Effector memory CD4-positive, alpha-beta T cell (primary cell): ENCODE data around the gene PDE4B.
A peak's percentile ranks its signal among the peaks of the same experiment; 100 is the strongest.

Experiments
- DNase-seq, 3 donors: peaks; one replicate each; pipeline ENCODE4 v3.0.0-alpha.2; 2020
- H3K27ac ChIP-seq: 2 replicates; pipeline ENCODE4 v1.7.0; 2013; ENCODE audit warnings: mild to moderate bottlenecking, low read length, moderate library complexity; ENCODE audit not compliant: insufficient read depth, poor library complexity, severe bottlenecking
- H3K27me3 ChIP-seq: replicated peaks from 2 replicates; pipeline ENCODE4 v1.7.0; 2013; ENCODE audit warnings: mild to moderate bottlenecking, low read length; ENCODE audit not compliant: insufficient read depth, control insufficient read depth, poor library complexity, severe bottlenecking
- H3K36me3 ChIP-seq: 2 replicates; pipeline ENCODE4 v1.7.0; 2013; ENCODE audit warnings: mild to moderate bottlenecking, low read length, moderate library complexity; ENCODE audit not compliant: control insufficient read depth, insufficient read depth
- H3K4me1 ChIP-seq: 2 replicates; pipeline ENCODE4 v1.7.0; 2013; ENCODE audit warnings: low read length, mild to moderate bottlenecking; ENCODE audit not compliant: control insufficient read depth, insufficient read depth, poor library complexity, severe bottlenecking
- H3K4me3 ChIP-seq: 2 replicates; pipeline ENCODE4 v1.7.0; 2013; ENCODE audit warnings: low read length, low read depth, mild to moderate bottlenecking; ENCODE audit not compliant: insufficient read depth, poor library complexity, severe bottlenecking
- H3K9me3 ChIP-seq: 2 replicates; pipeline ENCODE4 v1.7.0; 2013; ENCODE audit warnings: mild to moderate bottlenecking, low read length, moderate library complexity; ENCODE audit not compliant: control insufficient read depth

Gene PDE4B

GRCh38 chr1:66335125-66335524 is 542.4 kb downstream of the PDE4B start:
- peak overlapping the region; percentile 94 for H3K4me3 ChIP-seq

GRCh38 chr1:66335859-66336640 is 543.4 kb downstream of the PDE4B start:
- H3K4me1 ChIP-seq: peaks cover 35% of the 10 kb centered on the region
- DNase-seq: peak; percentile 71 to 77 (median 74)
- H3K9me3 ChIP-seq: no peaks in the 10 kb centered on the region
- no peaks in the 10 kb centered on the region for H3K27me3 ChIP-seq
- peak overlapping the region; percentile 93 for H3K27ac ChIP-seq
- no peaks in the 10 kb centered on the region for H3K36me3 ChIP-seq
- H3K4me3 ChIP-seq: peak overlapping the region; percentile 94

More at GRCh38 chr1:66335125-66335524, 542.4 kb downstream of the PDE4B start:
- Histone ChIP-seq H3K9me3 (no peaks in the 10 kb centered on the region), H3K36me3 (no peaks in the 10 kb centered on the region), H3K27ac (peak overlapping the region; percentile 93), H3K27me3 (no peaks in the 10 kb centered on the region), H3K4me1 (peaks cover 33% of the 10 kb centered on the region)
- no peak for DNase-seq

- H3K27ac ChIP-seq: peak overlapping the region; percentile 93
- H3K4me3 ChIP-seq: peak overlapping the region; percentile 94
- H3K27me3 ChIP-seq: no peaks in the 10 kb centered on the region
- no peaks in the 10 kb centered on the region for H3K36me3 ChIP-seq
- H3K4me1 ChIP-seq: peaks cover 40% of the 10 kb centered on the region
- H3K9me3 ChIP-seq: no peaks in the 10 kb centered on the region
- no peak for DNase-seq
Measured at GRCh38 chr1:66336641-66336990, 543.9 kb downstream of the PDE4B start.

- peak overlapping the region; percentile 93 for H3K27ac ChIP-seq
- no peak for DNase-seq
- peak overlapping the region; percentile 94 for H3K4me3 ChIP-seq
- H3K9me3 ChIP-seq: no peaks in the 10 kb centered on the region
- H3K4me1 ChIP-seq: peaks cover 42% of the 10 kb centered on the region
- no peaks in the 10 kb centered on the region for H3K36me3 ChIP-seq
- no peaks in the 10 kb centered on the region for H3K27me3 ChIP-seq
Measured at GRCh38 chr1:66337249-66337648, 544.6 kb downstream of the PDE4B start.

GRCh38 chr1:66339944-66340343 is 547.2 kb downstream of the PDE4B start:
- H3K27me3 ChIP-seq: no peaks in the 10 kb centered on the region
- DNase-seq: no peak
- H3K27ac ChIP-seq: peak overlapping the region; percentile 19
- H3K4me3 ChIP-seq: no peak overlapping the region
- peaks cover 51% of the 10 kb centered on the region for H3K4me1 ChIP-seq
- H3K36me3 ChIP-seq: no peaks in the 10 kb centered on the region
- H3K9me3 ChIP-seq: no peaks in the 10 kb centered on the region

GRCh38 chr1:66341446-66342089 is 548.9 kb downstream of the PDE4B start:
- peaks cover 53% of the 10 kb centered on the region for H3K4me1 ChIP-seq
- peak overlapping the region; percentile 3 for H3K27ac ChIP-seq
- no peaks in the 10 kb centered on the region for H3K36me3 ChIP-seq

GRCh38 chr1:66342707-66343106 is 550.0 kb downstream of the PDE4B start:
- Histone ChIP-seq H3K27ac (no peak overlapping the region), H3K4me1 (peaks cover 48% of the 10 kb centered on the region)
- no peak for DNase-seq

More at GRCh38 chr1:66341446-66342089, 548.9 kb downstream of the PDE4B start:
- Histone ChIP-seq H3K27me3 (no peaks in the 10 kb centered on the region), H3K4me3 (no peak overlapping the region), H3K9me3 (no peaks in the 10 kb centered on the region)
- DNase-seq: no peak

GRCh38 chr1:66343569-66344325 is 551.1 kb downstream of the PDE4B start:
- peaks cover 48% of the 10 kb centered on the region for H3K4me1 ChIP-seq
- no peaks in the 10 kb centered on the region for H3K9me3 ChIP-seq
- H3K36me3 ChIP-seq: no peaks in the 10 kb centered on the region
- no peaks in the 10 kb centered on the region for H3K27me3 ChIP-seq
- DNase-seq: no peak
- no peak overlapping the region for H3K27ac ChIP-seq
- no peak overlapping the region for H3K4me3 ChIP-seq

More at GRCh38 chr1:66342707-66343106, 550.0 kb downstream of the PDE4B start:
- Histone ChIP-seq H3K36me3 (no peaks in the 10 kb centered on the region), H3K9me3 (no peaks in the 10 kb centered on the region), H3K27me3 (no peaks in the 10 kb centered on the region), H3K4me3 (no peak overlapping the region)

GRCh38 chr1:66346057-66346795 is 553.5 kb downstream of the PDE4B start:
- peak overlapping the region; percentile 47 for H3K27ac ChIP-seq
- H3K4me1 ChIP-seq: peaks cover 51% of the 10 kb centered on the region

More at GRCh38 chr1:66346057-66346795, 553.5 kb downstream of the PDE4B start:
- Histone ChIP-seq H3K36me3 (no peaks in the 10 kb centered on the region), H3K9me3 (no peaks in the 10 kb centered on the region), H3K27me3 (no peaks in the 10 kb centered on the region), H3K4me3 (no peak overlapping the region)
- no peak for DNase-seq
